Body of pancreas (tissue), 4 donors: ENCODE measurements around the gene DAP3. TPM values are rescaled to one million over a fixed set of nuclear protein-coding genes. Genes with fewer than 3 reads are reported as not detected.
"Not testable (repeated sequence)": the region's sequence is repeated elsewhere in the genome, so short reads cannot be mapped to it uniquely, and the experiment has no call there.

ENCODE experiments used
- ATAC-seq: fragments of 150-250 bp; one replicate; pipeline ENCODE4 v1.9.1; 2016
- DNase-seq, 4 donors: peaks; one replicate each; pipeline ENCODE4 v3.0.0-alpha.2; 2019
- H3K27ac ChIP-seq, 4 donors: fragments of 200-600 bp; sonication (generic); 1 replicate in 3 of 4; 2 replicates in 1 of 4; pipeline versions ENCODE4 v1.5.1 to v1.6.1; 2016 to 2019; ENCODE audit warnings: mild to moderate bottlenecking in 1 of 4, mixed read lengths in 1 of 4, moderate library complexity in 1 of 4
- H3K27me3 ChIP-seq, 2 donors: fragments of 200-600 bp; sonication (generic); one replicate each; pipeline ENCODE4 v1.6.0; 2016; ENCODE audit warnings: mild to moderate bottlenecking in 1 of 2
- H3K36me3 ChIP-seq, 2 donors: fragments of 200-600 bp; sonication (generic); replicated peaks in 1 of 2; 2 replicates each; pipeline ENCODE4 v1.5.1; 2016; ENCODE audit warnings: low read depth in 2 of 2; ENCODE audit not compliant: insufficient read depth in 1 of 2
- H3K4me1 ChIP-seq: fragments of 200-600 bp; sonication (generic); one replicate; pipeline ENCODE4 v1.6.0; 2016
- H3K4me3 ChIP-seq, 2 donors: fragments of 200-600 bp; sonication (generic); 1 replicate in 1 of 2; 2 replicates in 1 of 2; pipeline ENCODE4 v1.5.1; 2016 to 2019
- H3K9me3 ChIP-seq, 3 donors: fragments of 200-600 bp; sonication (generic); 1 replicate in 2 of 3; 2 replicates in 1 of 3; pipeline ENCODE4 v1.5.1; 2016
- CTCF ChIP-seq, 7 experiments: fragments of 450-650 bp in 4 of 7; fragments of 200-600 bp in 3 of 7; sonication (generic) in 3 of 7; IDR thresholded peaks; one replicate each; pipeline ENCODE4 v1.5.1; 2016 to 2019; ENCODE audit warnings: antibody characterized with exemption in 7 of 7
- POLR2A ChIP-seq, 3 donors: fragments of 450-650 bp; IDR thresholded peaks; one replicate each; pipeline ENCODE4 v1.6.1; 2016; ENCODE audit warnings: antibody characterized with exemption in 3 of 3, mild to moderate bottlenecking in 2 of 3
- WGBS, 2 donors: methylation state at CpG; one replicate each; pipeline ENCODE4 v1.1.5; 2017; 5-methylcytosine and 5-hydroxymethylcytosine counted together
- intact Hi-C: fragments of 100-400 bp; cut with DNase I; formaldehyde crosslinking; loops from one replicate; pipeline ENCODE4 v1.15.1; 2023
- total RNA-seq, 2 donors: library from RNA; depleted of rRNA; stranded (reverse); fragments of >200 nt; gene quantifications; one replicate each; pipeline ENCODE4 v1.1.0, GENCODE V29; 2016

Gene DAP3
- total RNA-seq, 2 donors from 2014 or later = 71.9 to 110 TPM

- no peak overlapping the region for H3K4me3 ChIP-seq
- no peak for ATAC-seq
- H3K4me1 ChIP-seq = peaks cover 37% of the 10 kb centered on the region
- no peaks in the 10 kb centered on the region for H3K27me3 ChIP-seq
- peaks cover 0 to 8% of the 10 kb centered on the region in 2 donors for H3K36me3 ChIP-seq
- no peaks in the 10 kb centered on the region for H3K9me3 ChIP-seq
- intact Hi-C loops = no loop called here
- WGBS, 2 donors = 81 to 88% methylated on average over 6 to 7 of the region's 7 CpGs
- DNase-seq = no peak
- TF ChIP-seq CTCF (IDR thresholded peaks at IDR 0.05) (no peak), POLR2A (IDR thresholded peaks at IDR 0.05) (no peak)
- H3K27ac ChIP-seq = no peak overlapping the region
Measured at GRCh38 chr1:155694167-155694566, 5.3 kb downstream of the DAP3 start.

GRCh38 chr1:155695072-155695471 lies 6.2 kb downstream of the DAP3 start:
- peak; percentile 85 for ATAC-seq
- peak; percentile 51 to 68 (median 59) for DNase-seq
- Histone ChIP-seq H3K36me3 (peaks cover 0 to 8% of the 10 kb centered on the region in 2 donors), H3K27ac (peak overlapping the region; percentile 21 to 66 (median 48)), H3K27me3 (no peaks in the 10 kb centered on the region), H3K4me3 (no peak overlapping the region), H3K4me1 (peaks cover 32% of the 10 kb centered on the region), H3K9me3 (no peaks in the 10 kb centered on the region)
- TF ChIP-seq POLR2A (IDR thresholded peaks at IDR 0.05) = no peak
- TF ChIP-seq CTCF (IDR thresholded peaks at IDR 0.05) = no peak
- WGBS, 2 donors = 0 to 28% methylated on average over 4 of the region's 4 CpGs
- intact Hi-C loops = no loop called here

- Histone ChIP-seq H3K4me3 (no peak overlapping the region), H3K27ac (peak overlapping the region; percentile 21 to 66 (median 48)), H3K36me3 (peaks cover 0 to 8% of the 10 kb centered on the region in 2 donors), H3K4me1 (peaks cover 27% of the 10 kb centered on the region), H3K9me3 (no peaks in the 10 kb centered on the region), H3K27me3 (no peaks in the 10 kb centered on the region)
- intact Hi-C loops = no loop called here
- ATAC-seq (no peak), DNase-seq (no peak)
- WGBS, 2 donors = 46 to 51% methylated on average over 3 of the region's 3 CpGs
- TF ChIP-seq CTCF (IDR thresholded peaks at IDR 0.05) = no peak
- TF ChIP-seq POLR2A (IDR thresholded peaks at IDR 0.05) = no peak
Measured at GRCh38 chr1:155695608-155696007, 6.7 kb downstream of the DAP3 start.

GRCh38 chr1:155696524-155696923 lies 7.6 kb downstream of the DAP3 start:
- no peaks in the 10 kb centered on the region for H3K9me3 ChIP-seq
- peaks cover 21% of the 10 kb centered on the region for H3K4me1 ChIP-seq
- DNase-seq = no peak
- H3K4me3 ChIP-seq = no peak overlapping the region
- no peak for TF ChIP-seq CTCF (IDR thresholded peaks at IDR 0.05)
- TF ChIP-seq POLR2A (IDR thresholded peaks at IDR 0.05) = no peak
- no peak overlapping the region for H3K27ac ChIP-seq
- intact Hi-C loops = no loop called here
- ATAC-seq = no peak
- peaks cover 0 to 5% of the 10 kb centered on the region in 2 donors for H3K36me3 ChIP-seq
- no peaks in the 10 kb centered on the region for H3K27me3 ChIP-seq

- WGBS, 2 donors = 95 to 96% methylated on average over 7 to 10 of the region's 10 CpGs
- H3K4me1 ChIP-seq = peaks cover 21% of the 10 kb centered on the region
- no peak for ATAC-seq
Measured at GRCh38 chr1:155697046-155697445, 8.2 kb downstream of the DAP3 start.

GRCh38 chr1:155697616-155698015 lies 8.7 kb downstream of the DAP3 start:
- H3K27ac ChIP-seq, H3K27me3 ChIP-seq, intact Hi-C loops, DNase-seq, H3K9me3 ChIP-seq, H3K36me3 ChIP-seq, ATAC-seq, H3K4me3 ChIP-seq: not testable (repeated sequence)
- peaks cover 21% of the 10 kb centered on the region for H3K4me1 ChIP-seq
- 86 to 88% methylated on average over 11 of the region's 11 CpGs for WGBS, 2 donors

More at GRCh38 chr1:155697046-155697445, 8.2 kb downstream of the DAP3 start:
- no peak for DNase-seq
- Histone ChIP-seq H3K4me3 (no peak overlapping the region), H3K27me3 (no peaks in the 10 kb centered on the region), H3K36me3 (no peaks in the 10 kb centered on the region), H3K27ac (no peak overlapping the region), H3K9me3 (no peaks in the 10 kb centered on the region)
- no peak for TF ChIP-seq POLR2A (IDR thresholded peaks at IDR 0.05)
- no peak for TF ChIP-seq CTCF (IDR thresholded peaks at IDR 0.05)
- intact Hi-C loops = no loop called here
